ENCODE measurements around the gene MAFB.

The MAFB gene

GRCh38 chr20:40639132-40639531, 49.9 kb downstream of the MAFB start:
- Histone ChIP-seq H3K36me3 (no peaks in the 10 kb centered on the region), H3K27me3 (no peaks in the 10 kb centered on the region), H3K4me3 (ENCODE audit: low read depth, low read length) (no peak overlapping the region), H3K4me1 (no peaks in the 10 kb centered on the region), H3K9me3 (no peaks in the 10 kb centered on the region)
- no peak for TF ChIP-seq CTCF (IDR thresholded peaks at IDR 0.05; ENCODE audit: low read depth, low read length)
- no peak for DNase-seq

GRCh38 chr20:40638414-40638813, 50.6 kb downstream of the MAFB start:
- H3K9me3 ChIP-seq: no peaks in the 10 kb centered on the region
- no peaks in the 10 kb centered on the region for H3K27me3 ChIP-seq
- DNase-seq: no peak
- H3K4me3 ChIP-seq (ENCODE audit: low read depth, low read length): no peak overlapping the region
- no peaks in the 10 kb centered on the region for H3K4me1 ChIP-seq
- H3K36me3 ChIP-seq: no peaks in the 10 kb centered on the region
- TF ChIP-seq CTCF (IDR thresholded peaks at IDR 0.05; ENCODE audit: low read depth, low read length): no peak

GRCh38 chr20:40637176-40637575, 51.9 kb downstream of the MAFB start:
- no peak for DNase-seq
- H3K4me1 ChIP-seq: no peaks in the 10 kb centered on the region

GRCh38 chr20:40636486-40636885, 52.5 kb downstream of the MAFB start:
- DNase-seq: no peak
- no peaks in the 10 kb centered on the region for H3K36me3 ChIP-seq
- H3K4me1 ChIP-seq: no peaks in the 10 kb centered on the region
- no peak for TF ChIP-seq CTCF (IDR thresholded peaks at IDR 0.05; ENCODE audit: low read depth, low read length)
- no peaks in the 10 kb centered on the region for H3K9me3 ChIP-seq
- no peak overlapping the region for H3K4me3 ChIP-seq (ENCODE audit: low read depth, low read length)
- H3K27me3 ChIP-seq: no peaks in the 10 kb centered on the region

More at GRCh38 chr20:40637176-40637575, 51.9 kb downstream of the MAFB start:
- Histone ChIP-seq H3K36me3 (no peaks in the 10 kb centered on the region), H3K27me3 (no peaks in the 10 kb centered on the region), H3K9me3 (no peaks in the 10 kb centered on the region), H3K4me3 (ENCODE audit: low read depth, low read length) (no peak overlapping the region)
- TF ChIP-seq CTCF (IDR thresholded peaks at IDR 0.05; ENCODE audit: low read depth, low read length): no peak

- no peaks in the 10 kb centered on the region for H3K4me1 ChIP-seq
- no peaks in the 10 kb centered on the region for H3K9me3 ChIP-seq
- TF ChIP-seq CTCF (IDR thresholded peaks at IDR 0.05; ENCODE audit: low read depth, low read length): no peak
- no peak for DNase-seq
- no peaks in the 10 kb centered on the region for H3K27me3 ChIP-seq
- H3K4me3 ChIP-seq (ENCODE audit: low read depth, low read length): no peak overlapping the region
- H3K36me3 ChIP-seq: no peaks in the 10 kb centered on the region
Measured at GRCh38 chr20:40635971-40636370, 53.1 kb downstream of the MAFB start.

Data from BE2C (cell line).